Parathyroid adenoma (tissue), 2 donors: ENCODE results near the gene SCNN1G.

Source experiments
- H2AFZ ChIP-seq: fragments of 300-600 bp; sonication (generic); one replicate; pipeline ENCODE4 v1.7.0; 2017; ENCODE audit warnings: antibody characterized with exemption, mild to moderate bottlenecking
- H3K27ac ChIP-seq: fragments of 300-600 bp; sonication (generic); one replicate; pipeline ENCODE4 v1.7.0; 2017
- H3K27me3 ChIP-seq: fragments of 300-600 bp; sonication (generic); one replicate; pipeline ENCODE4 v1.7.0; 2017; ENCODE audit warnings: low read length; ENCODE audit not compliant: control insufficient read depth, insufficient read depth
- H3K36me3 ChIP-seq: fragments of 300-600 bp; sonication (generic); one replicate; pipeline ENCODE4 v1.7.0; 2017; ENCODE audit warnings: low read length; ENCODE audit not compliant: control insufficient read depth, insufficient read depth
- H3K4me1 ChIP-seq: fragments of 300-600 bp; sonication (generic); one replicate; pipeline ENCODE4 v1.7.0; 2017; ENCODE audit warnings: control low read depth
- H3K4me2 ChIP-seq: fragments of 300-600 bp; sonication (generic); one replicate; pipeline ENCODE4 v1.7.0; 2017; ENCODE audit warnings: low read length
- H3K4me3 ChIP-seq: fragments of 300-600 bp; sonication (generic); one replicate; pipeline ENCODE4 v1.7.0; 2017; ENCODE audit warnings: low read depth, low read length
- H3K79me2 ChIP-seq: fragments of 300-600 bp; sonication (generic); one replicate; pipeline ENCODE4 v1.7.0; 2017; ENCODE audit warnings: control low read depth
- H3K9ac ChIP-seq: fragments of 300-600 bp; sonication (generic); one replicate; pipeline ENCODE4 v1.7.0; 2017; ENCODE audit warnings: mild to moderate bottlenecking
- H3K9me3 ChIP-seq: fragments of 300-600 bp; sonication (generic); one replicate; pipeline ENCODE4 v1.7.0; 2017; ENCODE audit warnings: low read length; ENCODE audit not compliant: control insufficient read depth
- TF ChIP-seq, protein P1 (sequence below): fragments of 300-600 bp; sonication (generic); IDR thresholded peaks from one replicate; pipeline ENCODE4 v1.7.0; 2017; ENCODE audit warnings: antibody characterized with exemption, mild to moderate bottlenecking
- donor health status: primary hyperparathyroidism.

The SCNN1G gene

DNA sequence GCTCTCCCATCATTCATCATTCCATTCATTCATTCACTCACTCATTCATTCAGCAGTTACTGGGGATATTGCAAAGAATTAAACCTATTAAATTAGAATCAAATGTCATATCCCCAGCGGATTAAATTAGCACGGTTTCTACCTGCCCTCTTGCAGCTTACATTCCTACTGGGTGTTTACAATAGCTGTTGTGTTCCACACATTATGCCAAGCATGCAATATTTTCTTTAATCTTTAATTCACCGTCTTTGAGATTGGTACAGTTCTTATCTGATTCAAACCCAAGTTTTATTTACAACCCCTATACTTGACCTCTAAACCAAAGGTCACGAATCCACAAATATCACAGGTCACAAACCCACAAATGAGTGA is 32.6 kb upstream of the SCNN1G start:
- TF ChIP-seq, protein P1, sequence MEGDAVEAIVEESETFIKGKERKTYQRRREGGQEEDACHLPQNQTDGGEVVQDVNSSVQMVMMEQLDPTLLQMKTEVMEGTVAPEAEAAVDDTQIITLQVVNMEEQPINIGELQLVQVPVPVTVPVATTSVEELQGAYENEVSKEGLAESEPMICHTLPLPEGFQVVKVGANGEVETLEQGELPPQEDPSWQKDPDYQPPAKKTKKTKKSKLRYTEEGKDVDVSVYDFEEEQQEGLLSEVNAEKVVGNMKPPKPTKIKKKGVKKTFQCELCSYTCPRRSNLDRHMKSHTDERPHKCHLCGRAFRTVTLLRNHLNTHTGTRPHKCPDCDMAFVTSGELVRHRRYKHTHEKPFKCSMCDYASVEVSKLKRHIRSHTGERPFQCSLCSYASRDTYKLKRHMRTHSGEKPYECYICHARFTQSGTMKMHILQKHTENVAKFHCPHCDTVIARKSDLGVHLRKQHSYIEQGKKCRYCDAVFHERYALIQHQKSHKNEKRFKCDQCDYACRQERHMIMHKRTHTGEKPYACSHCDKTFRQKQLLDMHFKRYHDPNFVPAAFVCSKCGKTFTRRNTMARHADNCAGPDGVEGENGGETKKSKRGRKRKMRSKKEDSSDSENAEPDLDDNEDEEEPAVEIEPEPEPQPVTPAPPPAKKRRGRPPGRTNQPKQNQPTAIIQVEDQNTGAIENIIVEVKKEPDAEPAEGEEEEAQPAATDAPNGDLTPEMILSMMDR, result no peak
- Histone ChIP-seq H3K4me3 (peak overlapping the region; percentile 34), H2AFZ (peak overlapping the region; percentile 92), H3K4me2 (peak overlapping the region; percentile 70), H3K9me3 (no peaks in the 10 kb centered on the region), H3K79me2 (peaks cover 18% of the 10 kb centered on the region), H3K9ac (no peak overlapping the region), H3K36me3 (no peaks in the 10 kb centered on the region), H3K27ac (no peak overlapping the region), H3K4me1 (peaks cover 13% of the 10 kb centered on the region), H3K27me3 (no peaks in the 10 kb centered on the region)

DNA sequence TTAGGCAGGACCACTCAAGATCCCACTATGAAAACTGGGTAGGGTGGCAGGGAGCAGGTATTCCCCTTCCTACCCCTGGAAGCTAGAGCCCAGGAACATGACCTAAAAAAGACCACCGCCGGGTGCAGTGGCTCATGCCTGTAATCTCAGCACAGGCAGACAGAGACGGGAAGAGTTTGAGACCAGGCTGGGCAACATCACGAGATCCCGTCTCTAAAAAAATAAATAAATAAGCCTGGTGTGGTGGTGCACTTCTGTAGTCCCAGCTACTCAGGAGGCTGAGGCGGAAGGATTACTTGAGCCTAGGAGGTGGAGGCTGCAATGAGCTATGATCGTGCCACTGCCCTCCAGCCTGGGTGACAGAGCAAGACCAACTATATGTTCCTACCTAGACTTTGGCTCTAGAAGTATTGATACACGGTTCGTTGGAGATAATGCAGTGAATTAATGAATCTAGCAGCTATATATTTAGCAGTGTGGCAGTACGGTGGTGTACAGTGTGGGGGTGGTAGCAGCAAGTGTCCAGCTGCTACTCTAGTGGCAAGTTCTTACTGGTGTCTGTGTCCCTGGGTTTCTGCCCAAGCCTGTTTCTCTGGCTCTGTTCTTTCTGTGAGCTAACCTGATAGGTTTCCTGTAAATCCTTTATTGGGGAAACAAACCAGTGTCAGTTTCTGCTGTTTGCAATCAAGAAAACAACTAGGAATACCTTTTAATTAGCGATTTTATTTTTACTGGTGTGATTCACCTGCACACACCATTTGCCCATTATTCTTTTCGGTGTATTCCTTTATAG is 30.0 kb upstream of the SCNN1G start:
- Histone ChIP-seq H3K9ac (no peak overlapping the region), H3K9me3 (no peaks in the 10 kb centered on the region), H2AFZ (no peak overlapping the region), H3K27me3 (no peaks in the 10 kb centered on the region), H3K4me2 (no peak overlapping the region), H3K36me3 (no peaks in the 10 kb centered on the region), H3K27ac (no peak overlapping the region), H3K79me2 (peaks cover 9% of the 10 kb centered on the region), H3K4me3 (no peak overlapping the region), H3K4me1 (peaks cover 21% of the 10 kb centered on the region)
- TF ChIP-seq, protein P1, result no peak

DNA sequence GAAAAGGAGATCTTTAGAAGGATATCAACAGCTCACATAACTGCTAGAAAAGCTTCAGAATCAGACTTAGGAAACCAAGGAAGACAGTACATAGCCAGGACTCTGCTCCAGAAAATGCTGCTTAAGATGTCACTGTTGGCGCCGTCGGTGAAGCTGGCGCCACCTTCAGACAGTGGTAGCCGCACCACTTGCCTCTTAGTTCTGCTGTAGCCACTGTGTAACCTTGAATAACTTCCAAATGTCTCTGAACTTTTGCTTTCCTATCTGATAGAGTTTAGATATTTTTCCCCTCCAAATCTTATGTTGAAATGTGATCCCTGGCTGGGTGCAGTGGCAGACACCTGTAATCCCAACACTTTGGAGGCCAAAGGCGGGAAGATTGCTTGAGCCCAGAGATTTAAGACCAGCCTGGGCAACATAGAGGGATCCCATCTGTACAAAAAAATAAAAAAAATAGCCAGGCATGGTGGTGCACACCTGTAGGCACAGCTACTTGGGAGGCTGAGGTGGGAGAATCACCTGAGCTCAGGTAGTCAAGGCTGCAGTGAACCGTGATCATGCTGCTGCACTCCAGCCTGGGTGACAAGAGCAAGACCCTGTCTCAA is 27.0 kb upstream of the SCNN1G start:
- no peaks in the 10 kb centered on the region for H3K36me3 ChIP-seq
- H2AFZ ChIP-seq, result peak overlapping the region; percentile 45
- no peak overlapping the region for H3K9ac ChIP-seq
- TF ChIP-seq, protein P1, result peak; percentile 48
- peaks cover 23% of the 10 kb centered on the region for H3K4me1 ChIP-seq
- H3K9me3 ChIP-seq, result no peaks in the 10 kb centered on the region
- H3K27ac ChIP-seq, result no peak overlapping the region
- peak overlapping the region; percentile 13 for H3K4me2 ChIP-seq
- H3K79me2 ChIP-seq, result no peaks in the 10 kb centered on the region
- H3K4me3 ChIP-seq, result no peak overlapping the region
- H3K27me3 ChIP-seq, result no peaks in the 10 kb centered on the region

DNA sequence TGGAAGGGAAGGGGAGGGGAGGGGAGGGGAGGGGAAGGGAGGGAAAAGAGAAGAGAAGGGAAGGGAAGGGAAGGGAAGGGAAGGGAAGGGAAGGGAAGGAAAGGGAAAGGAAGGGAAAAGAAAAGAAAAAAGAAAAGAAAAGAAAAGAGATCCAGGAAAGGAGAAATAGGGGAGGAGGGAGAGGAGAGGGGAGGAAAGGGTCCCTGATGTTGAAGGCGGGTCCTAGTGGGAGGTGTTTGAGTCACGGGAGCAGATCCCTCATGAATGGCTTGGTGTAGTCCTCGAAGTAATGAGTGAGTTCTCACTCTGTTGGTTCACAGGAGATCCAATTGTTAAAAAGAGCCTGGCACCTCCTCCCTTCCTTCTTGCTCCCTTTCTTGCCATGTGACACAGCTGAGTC is 26.4 kb upstream of the SCNN1G start:
- no peak overlapping the region for H2AFZ ChIP-seq
- H3K27ac ChIP-seq, result no peak overlapping the region
- H3K36me3 ChIP-seq, result no peaks in the 10 kb centered on the region
- no peak overlapping the region for H3K4me3 ChIP-seq
- H3K4me2 ChIP-seq, result no peak overlapping the region
- no peaks in the 10 kb centered on the region for H3K79me2 ChIP-seq
- peaks cover 27% of the 10 kb centered on the region for H3K4me1 ChIP-seq
- H3K27me3 ChIP-seq, result no peaks in the 10 kb centered on the region
- H3K9ac ChIP-seq, result no peak overlapping the region
- TF ChIP-seq, protein P1, result no peak
- no peaks in the 10 kb centered on the region for H3K9me3 ChIP-seq
